Keratinocyte (primary cell): ENCODE results near the gene TOR4A. TPM values are rescaled to one million over a fixed set of nuclear protein-coding genes. Genes with fewer than 3 reads are reported as not detected.

Experiments used
- DNase-seq: peaks from one replicate; pipeline ENCODE4 v3.0.0-alpha.2; 2011; ENCODE audit warnings: low read depth, missing footprints, low spot score
- FAIRE-seq: peaks from 2 replicates; lab custom pipeline; 2011; peaks lifted over from hg19 to GRCh38; lab: Jason Lieb, UNC
- H2AFZ ChIP-seq: 2 replicates; pipeline ENCODE4 v1.6.0; 2012; ENCODE audit warnings: low read length, control low read depth, inconsistent platforms; ENCODE audit not compliant: control insufficient read depth
- H3K27ac ChIP-seq: 2 replicates; pipeline ENCODE4 v1.5.1; 2011; ENCODE audit warnings: low read length; ENCODE audit not compliant: control insufficient read depth, insufficient read depth
- H3K27me3 ChIP-seq: 3 replicates; pipeline ENCODE4 v1.6.0; 2011; ENCODE audit warnings: low read length; ENCODE audit not compliant: control insufficient read depth, insufficient read depth; ENCODE audit errors: extremely low read depth
- H3K36me3 ChIP-seq, 2 experiments: 2 replicates in 1 of 2; 3 replicates in 1 of 2; pipeline ENCODE4 v1.5.1; 2011; ENCODE audit warnings: low read length in 2 of 2, mild to moderate bottlenecking in 1 of 2; ENCODE audit not compliant: control insufficient read depth in 2 of 2, insufficient read depth in 2 of 2; ENCODE audit errors: extremely low read depth in 1 of 2
- H3K4me1 ChIP-seq: 3 replicates; pipeline ENCODE4 v1.5.1; 2011; ENCODE audit warnings: low read length; ENCODE audit not compliant: control insufficient read depth, insufficient read depth; ENCODE audit errors: extremely low read depth
- H3K4me2 ChIP-seq: 3 replicates; pipeline ENCODE4 v1.6.0; 2011; ENCODE audit warnings: low read depth, low read length; ENCODE audit not compliant: control insufficient read depth, insufficient read depth; ENCODE audit errors: extremely low read depth
- H3K4me3 ChIP-seq, 3 experiments: fragments of 200-600 bp in 1 of 3; sonication (generic) in 1 of 3; 2 replicates in 2 of 3; 3 replicates in 1 of 3; pipeline ENCODE4 v1.5.1; 2011 to 2016; ENCODE audit warnings: low read length in 3 of 3, mild to moderate bottlenecking in 3 of 3, control low read depth in 2 of 3, inconsistent platforms in 1 of 3, low read depth in 1 of 3, mixed read lengths in 1 of 3, mixed run types in 1 of 3, moderate library complexity in 1 of 3; ENCODE audit not compliant: control insufficient read depth in 2 of 3, insufficient read depth in 2 of 3; ENCODE audit errors: extremely low read depth in 1 of 3
- H3K79me2 ChIP-seq: 2 replicates; pipeline ENCODE4 v1.6.0; 2012; ENCODE audit warnings: low read length; ENCODE audit not compliant: control insufficient read depth, insufficient read depth
- H3K9ac ChIP-seq: 3 replicates; pipeline ENCODE4 v1.6.0; 2011; ENCODE audit warnings: low read length; ENCODE audit not compliant: control insufficient read depth, insufficient read depth; ENCODE audit errors: extremely low read depth
- H3K9me1 ChIP-seq: 3 replicates; pipeline ENCODE4 v1.6.0; 2011; ENCODE audit warnings: low read length; ENCODE audit not compliant: control insufficient read depth, insufficient read depth; ENCODE audit errors: extremely low read depth
- H3K9me3 ChIP-seq: 2 replicates; pipeline ENCODE4 v1.5.1; 2012; ENCODE audit warnings: low read depth, low read length; ENCODE audit not compliant: control insufficient read depth
- H4K20me1 ChIP-seq: 3 replicates; pipeline ENCODE4 v1.6.0; 2011; ENCODE audit warnings: low read length; ENCODE audit not compliant: control insufficient read depth, insufficient read depth; ENCODE audit errors: extremely low read depth
- CTCF ChIP-seq, 3 experiments: IDR thresholded peaks in 1 of 3; conservative IDR thresholded peaks in 1 of 3; optimal IDR thresholded peaks in 1 of 3; 2 replicates in 2 of 3; 3 replicates in 1 of 3; pipeline versions ENCODE3 to v1.5.1; 2011; ENCODE audit warnings: low read length in 3 of 3, mild to moderate bottlenecking in 3 of 3, moderate library complexity in 2 of 3, control low read depth in 1 of 3, inconsistent platforms in 1 of 3; ENCODE audit not compliant: insufficient read depth in 2 of 3; ENCODE audit errors: extremely low read depth in 1 of 3
- EZH2 ChIP-seq: IDR thresholded peaks from one replicate; pipeline ENCODE4 v1.6.1; 2012; ENCODE audit warnings: inconsistent platforms, mild to moderate bottlenecking, low read length, moderate library complexity
- dilution Hi-C: fragments of 300-500 bp; cut with MboI; formaldehyde crosslinking; loops from one replicate; pipeline ENCODE4 v1.7.0; 2020; ENCODE audit warnings: low sequenced_read_pairs; ENCODE audit not compliant: extremely low pct_ligation_motif_present
- polyA plus RNA-seq, 5 experiments: library from polyadenylated mRNA; depleted of rRNA in 3 of 5; stranded (reverse) in 3 of 5; stranded (forward) in 1 of 5; unstranded in 1 of 5; fragments of >200 nt; gene quantifications; 1 replicate in 1 of 5; 2 replicates in 3 of 5; 3 replicates in 1 of 5; pipeline versions ENCODE4 v1.2.1 to v1.2.3, GENCODE V29; 2011 to 2012; ENCODE audit warnings: missing spikeins in 2 of 5, low read depth in 1 of 5, low replicate concordance in 1 of 5

TOR4A gene
- polyA plus RNA-seq, 1 donor (not counting 4 experiments of a cell fraction or from before 2014, with no cell fraction given) = 5.8 TPM

- dilution Hi-C loops = no loop called here
- Histone ChIP-seq H2AFZ (no peak overlapping the region), H3K9me1 (no peaks in the 10 kb centered on the region), H3K4me1 (peaks cover 8% of the 10 kb centered on the region), H3K4me2 (no peak overlapping the region), H3K79me2 (peaks cover 4% of the 10 kb centered on the region), H3K36me3 (peaks cover 37 to 40% of the 10 kb centered on the region in 2 experiments), H3K9me3 (no peaks in the 10 kb centered on the region), H4K20me1 (peaks cover 12% of the 10 kb centered on the region), H3K9ac (no peak overlapping the region), H3K27me3 (no peaks in the 10 kb centered on the region), H3K4me3 (no peak overlapping the region), H3K27ac (no peak overlapping the region)
- DNase-seq (no peak), FAIRE-seq (no peak)
- no peak for TF ChIP-seq EZH2
- no peak for TF ChIP-seq CTCF (optimal IDR thresholded peaks at IDR 0.05 in 1 of 3, IDR thresholded peaks at IDR 0.05 in 1 of 3, conservative IDR thresholded peaks at IDR 0.05 in 1 of 3; ENCODE audit: extremely low read depth in 1 of 3, insufficient read depth in 2 of 3, low read length in 3 of 3)
Measured at GRCh38 chr9:137268538-137269201, 8.9 kb upstream of the TOR4A start.

- no peak overlapping the region for H3K4me2 ChIP-seq
Measured at GRCh38 chr9:137269231-137269772, 8.2 kb upstream of the TOR4A start.

More at GRCh38 chr9:137269231-137269772, 8.2 kb upstream of the TOR4A start:
- peaks cover 34 to 37% of the 10 kb centered on the region in 2 experiments for H3K36me3 ChIP-seq
- H3K9me1 ChIP-seq = no peaks in the 10 kb centered on the region
- H2AFZ ChIP-seq = no peak overlapping the region
- FAIRE-seq (no peak), DNase-seq (no peak)
- no peaks in the 10 kb centered on the region for H3K27me3 ChIP-seq
- dilution Hi-C loops = no loop called here
- H3K4me1 ChIP-seq = peaks cover 14% of the 10 kb centered on the region
- H3K4me3 ChIP-seq = no peak overlapping the region
- H3K9ac ChIP-seq = no peak overlapping the region
- peaks cover 4% of the 10 kb centered on the region for H3K79me2 ChIP-seq
- TF ChIP-seq CTCF (optimal IDR thresholded peaks at IDR 0.05 in 1 of 3, IDR thresholded peaks at IDR 0.05 in 1 of 3, conservative IDR thresholded peaks at IDR 0.05 in 1 of 3; ENCODE audit: extremely low read depth in 1 of 3, insufficient read depth in 2 of 3, low read length in 3 of 3) (no peak), EZH2 (no peak)
- peaks cover 12% of the 10 kb centered on the region for H4K20me1 ChIP-seq
- no peak overlapping the region for H3K27ac ChIP-seq
- H3K9me3 ChIP-seq = no peaks in the 10 kb centered on the region
